NCI-H226 (cell line): Measurements from ENCODE around the gene ZBTB38.

Source experiments
- DNase-seq: peaks from one replicate; pipeline ENCODE4 v3.0.0-alpha.2; 2015

The ZBTB38 gene

GRCh38 chr3:141368062-141368924 lies at the start of gene ZBTB38:
TSS of gene ZBTB38 (plus strand) at chr3:141368504. CDS start at chr3:141442389, 73,885 bp downstream.
- DNase-seq = peak; percentile 90

GRCh38 chr3:141320399-141321108 lies 47.8 kb upstream of the ZBTB38 start:
- DNase-seq = no peak

GRCh38 chr3:141321109-141321497 lies 47.2 kb upstream of the ZBTB38 start:
- peak; percentile 29 for DNase-seq

DNA sequence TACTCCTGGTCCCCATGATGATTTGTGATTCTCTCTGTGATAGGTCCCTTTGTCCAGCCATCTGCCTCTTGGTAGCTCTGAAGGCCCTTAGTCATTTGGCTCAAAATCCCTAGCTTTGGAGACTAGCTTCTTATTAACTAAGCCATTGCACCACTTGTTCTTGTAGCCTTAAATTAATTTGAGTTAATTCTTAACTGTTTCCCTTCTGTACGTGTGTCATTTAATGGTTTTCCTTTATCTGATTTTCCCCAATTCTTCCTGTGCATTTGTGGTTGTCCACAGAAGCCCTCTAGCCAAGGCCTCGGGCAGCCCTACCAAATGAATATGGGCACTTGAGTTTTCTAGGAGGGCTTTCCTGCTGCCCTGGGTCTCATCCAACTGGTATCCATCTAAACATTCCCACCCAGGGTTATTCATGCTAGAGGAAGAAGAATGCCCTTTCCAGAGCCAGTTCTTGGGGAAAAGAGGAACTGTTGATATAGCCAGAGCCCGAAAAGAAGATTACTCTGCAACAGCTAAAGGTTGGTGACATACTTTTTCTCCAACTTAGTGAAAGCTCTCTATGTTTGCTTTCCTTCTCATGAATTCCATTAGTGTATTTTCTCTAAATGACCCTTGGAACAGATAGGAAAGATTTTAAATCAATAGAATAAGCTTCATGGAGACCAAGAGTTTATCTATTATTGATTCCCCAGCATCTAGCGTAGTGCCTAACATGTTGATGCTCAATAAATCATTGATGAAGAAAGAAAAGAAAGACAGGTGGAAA lies 44.2 kb upstream of the ZBTB38 start:
- no peak for DNase-seq

- no peak for DNase-seq
Observed at GRCh38 chr3:141326123-141326522, 42.2 kb upstream of the ZBTB38 start.

DNA sequence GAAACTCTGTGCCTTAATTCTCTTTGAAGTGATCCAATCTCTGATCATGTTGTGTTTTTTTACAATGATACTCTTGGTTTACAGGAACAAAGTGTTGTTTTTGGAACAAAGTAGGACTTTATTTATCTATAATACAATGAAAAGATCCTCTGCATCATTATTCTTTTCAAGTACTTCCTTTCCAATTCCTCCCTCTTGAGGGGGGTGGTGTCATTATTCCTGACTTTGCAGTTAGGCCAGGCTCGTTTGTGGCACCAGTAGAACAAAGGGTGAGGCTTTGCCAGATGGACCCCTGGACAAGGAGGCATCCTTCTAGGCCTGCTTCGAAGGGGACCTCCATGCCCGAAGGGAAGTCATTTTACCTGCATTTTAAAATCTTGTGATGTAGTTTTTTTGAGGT lies 41.7 kb upstream of the ZBTB38 start:
- DNase-seq = no peak

- no peak for DNase-seq
Observed at GRCh38 chr3:141328286-141329166, 39.8 kb upstream of the ZBTB38 start.

GRCh38 chr3:141330235-141330634 lies 38.1 kb upstream of the ZBTB38 start:
- DNase-seq = no peak

- DNase-seq = no peak
Observed at GRCh38 chr3:141330718-141331376, 37.5 kb upstream of the ZBTB38 start.

DNA sequence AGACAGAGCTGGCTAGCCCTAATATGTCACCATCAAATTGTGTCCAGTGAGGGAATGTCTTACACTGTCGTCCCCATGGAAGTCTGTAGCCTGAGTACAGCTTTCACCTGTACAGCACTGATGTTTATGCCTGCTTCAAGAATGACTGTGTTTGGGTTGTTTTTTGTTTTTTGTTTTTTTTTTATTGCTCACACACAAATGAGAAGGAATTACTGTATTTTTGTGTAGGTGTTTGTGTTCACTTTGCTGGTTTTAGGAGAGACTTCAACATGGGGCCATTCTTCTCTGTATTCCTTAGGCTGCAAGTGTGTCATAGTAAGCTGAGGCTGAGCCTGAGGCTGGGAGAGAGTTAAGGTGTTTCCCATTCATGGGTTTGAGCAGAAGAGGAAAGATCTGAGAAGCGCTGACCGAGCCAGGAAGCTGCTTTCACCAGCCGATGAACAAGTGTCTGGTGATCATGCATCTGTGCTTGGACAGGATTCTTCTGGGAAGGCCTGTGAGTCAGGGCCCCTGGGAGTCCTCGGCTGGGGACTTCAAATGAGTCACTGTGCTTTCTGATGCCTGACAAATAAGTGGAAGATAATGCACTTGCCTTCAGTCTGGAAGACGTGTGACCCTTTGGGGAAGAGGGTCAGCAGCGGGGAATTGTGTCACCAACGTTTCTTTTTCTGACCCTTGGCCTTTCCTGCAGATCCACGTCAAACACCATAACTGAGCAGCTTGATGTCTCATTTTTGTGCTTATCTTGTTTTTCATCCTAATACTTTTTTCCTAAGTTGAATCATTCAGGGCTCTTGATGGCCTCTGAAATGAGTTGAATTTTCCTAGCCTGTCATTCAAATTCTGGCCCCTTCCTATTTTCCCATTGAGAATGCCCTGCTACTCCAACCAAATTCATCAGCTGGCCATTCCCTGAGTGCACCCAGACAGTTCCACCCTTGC lies 36.7 kb upstream of the ZBTB38 start:
- peak; percentile 78 for DNase-seq

GRCh38 chr3:141332416-141332815 lies 35.9 kb upstream of the ZBTB38 start:
- DNase-seq = no peak

DNA sequence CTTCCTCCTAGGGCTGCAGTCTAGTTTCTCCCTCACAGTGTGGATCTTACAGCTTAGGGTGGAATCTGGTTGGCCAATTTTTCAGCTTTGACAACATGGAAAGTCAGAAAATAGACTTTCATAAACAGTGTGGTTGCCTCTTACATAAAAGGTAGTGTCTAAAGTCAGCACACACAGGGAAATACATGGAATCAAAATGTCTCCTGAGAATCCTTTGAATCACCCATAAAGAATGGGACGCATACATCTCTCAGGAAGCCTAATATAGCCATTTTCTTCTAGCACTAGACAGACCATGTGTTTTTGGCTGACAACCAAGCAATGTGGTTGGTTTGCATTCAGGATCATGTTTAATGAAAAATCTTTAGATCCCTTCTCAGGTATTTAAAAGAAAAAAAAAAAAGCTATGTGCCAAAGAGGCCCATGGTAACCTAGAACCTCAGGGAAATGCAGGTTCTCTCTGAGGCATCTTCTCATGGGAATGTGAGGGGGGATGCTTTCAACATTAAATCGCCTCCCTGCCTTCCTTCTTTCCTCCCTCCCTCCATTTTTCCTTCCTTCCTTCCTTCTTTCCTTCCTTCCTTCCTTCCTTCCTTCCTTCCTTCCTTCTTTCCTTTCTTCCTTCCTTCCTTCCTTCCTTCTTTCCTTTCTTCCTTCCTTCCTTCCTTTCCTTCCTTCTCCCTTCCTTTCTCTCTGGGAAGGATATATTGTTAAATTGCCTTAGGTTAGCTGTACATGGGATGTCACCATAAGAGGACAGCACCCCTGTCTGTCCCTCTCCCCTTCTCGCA lies 34.3 kb upstream of the ZBTB38 start:
- DNase-seq = no peak

- no peak for DNase-seq
Observed at GRCh38 chr3:141334627-141335250, 33.6 kb upstream of the ZBTB38 start.

DNA sequence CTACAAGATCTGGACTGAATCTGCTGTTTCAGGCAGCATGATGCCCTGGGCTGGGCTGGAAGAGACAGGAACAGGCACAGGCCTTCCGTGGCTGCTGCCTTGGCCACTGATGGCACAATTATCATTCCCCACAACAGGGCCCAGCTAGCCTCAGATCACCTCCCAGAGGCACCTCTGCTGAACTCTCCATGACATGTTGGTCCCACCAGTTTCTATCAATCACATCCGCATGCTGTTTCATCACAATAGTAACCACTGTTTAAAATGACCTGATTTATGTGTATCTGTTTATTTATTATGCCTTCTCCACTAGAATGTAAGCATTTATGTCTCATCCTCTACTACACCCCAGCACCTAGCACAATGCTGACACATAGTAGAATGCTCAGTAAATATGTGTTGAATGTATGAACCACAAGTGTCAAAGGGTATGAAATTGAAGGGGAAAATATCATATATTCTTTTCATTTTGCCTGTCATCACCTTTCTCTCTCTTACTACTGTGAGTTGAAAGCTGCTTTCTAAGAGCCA lies 32.7 kb upstream of the ZBTB38 start:
- no peak for DNase-seq

GRCh38 chr3:141336672-141337522 lies 31.4 kb upstream of the ZBTB38 start:
- peak; percentile 67 for DNase-seq

GRCh38 chr3:141337523-141337854 lies 30.8 kb upstream of the ZBTB38 start:
- no peak for DNase-seq

DNA sequence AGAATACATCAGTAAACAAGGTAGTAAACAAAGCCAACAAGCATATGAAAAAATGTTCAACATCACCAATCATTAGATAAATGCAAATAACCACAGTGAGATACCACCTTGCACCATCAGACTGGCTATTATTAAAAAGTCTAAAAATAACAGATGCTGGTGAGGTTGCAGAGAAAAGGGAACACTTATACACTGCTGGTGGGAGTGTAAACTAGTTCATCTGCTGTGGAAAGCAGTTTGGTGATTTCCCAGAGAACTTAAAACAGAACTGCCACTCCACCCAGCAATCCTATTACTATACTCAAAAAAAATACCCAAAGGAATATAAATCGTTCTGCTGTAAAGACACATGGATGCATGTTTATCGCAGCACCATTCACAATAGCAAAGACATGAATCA lies 30.3 kb upstream of the ZBTB38 start:
- DNase-seq = no peak

- no peak for DNase-seq
Observed at GRCh38 chr3:141338881-141339280, 29.4 kb upstream of the ZBTB38 start.
